ENCODE results near the gene GABPA. TPM values are rescaled to one million over a fixed set of nuclear protein-coding genes. Genes with fewer than 3 reads are reported as not detected.

Gene GABPA
- polyA plus RNA-seq, 1 donor (not counting 4 experiments of a cell fraction or from before 2014, with no cell fraction given) = 16.3 TPM

GRCh38 chr21:25767921-25768320 is 33.1 kb downstream of the GABPA start:
- no peak for TF ChIP-seq EZH2 (IDR thresholded peaks at IDR 0.05; ENCODE audit: low read length)
- TF ChIP-seq, protein P1, sequence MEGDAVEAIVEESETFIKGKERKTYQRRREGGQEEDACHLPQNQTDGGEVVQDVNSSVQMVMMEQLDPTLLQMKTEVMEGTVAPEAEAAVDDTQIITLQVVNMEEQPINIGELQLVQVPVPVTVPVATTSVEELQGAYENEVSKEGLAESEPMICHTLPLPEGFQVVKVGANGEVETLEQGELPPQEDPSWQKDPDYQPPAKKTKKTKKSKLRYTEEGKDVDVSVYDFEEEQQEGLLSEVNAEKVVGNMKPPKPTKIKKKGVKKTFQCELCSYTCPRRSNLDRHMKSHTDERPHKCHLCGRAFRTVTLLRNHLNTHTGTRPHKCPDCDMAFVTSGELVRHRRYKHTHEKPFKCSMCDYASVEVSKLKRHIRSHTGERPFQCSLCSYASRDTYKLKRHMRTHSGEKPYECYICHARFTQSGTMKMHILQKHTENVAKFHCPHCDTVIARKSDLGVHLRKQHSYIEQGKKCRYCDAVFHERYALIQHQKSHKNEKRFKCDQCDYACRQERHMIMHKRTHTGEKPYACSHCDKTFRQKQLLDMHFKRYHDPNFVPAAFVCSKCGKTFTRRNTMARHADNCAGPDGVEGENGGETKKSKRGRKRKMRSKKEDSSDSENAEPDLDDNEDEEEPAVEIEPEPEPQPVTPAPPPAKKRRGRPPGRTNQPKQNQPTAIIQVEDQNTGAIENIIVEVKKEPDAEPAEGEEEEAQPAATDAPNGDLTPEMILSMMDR (optimal IDR thresholded peaks at IDR 0.05 in 1 of 3, IDR thresholded peaks at IDR 0.05 in 1 of 3, conservative IDR thresholded peaks at IDR 0.05 in 1 of 3; ENCODE audit: extremely low read depth in 1 of 3, insufficient read depth in 2 of 3, low read length in 3 of 3) = no peak
- H3K4me2 ChIP-seq (ENCODE audit: control insufficient read depth, extremely low read depth, insufficient read depth, low read depth, low read length) = no peak overlapping the region
- H3K4me1 ChIP-seq (ENCODE audit: control insufficient read depth, extremely low read depth, insufficient read depth, low read length) = no peaks in the 10 kb centered on the region
- no peaks in the 10 kb centered on the region for H3K27me3 ChIP-seq (ENCODE audit: control insufficient read depth, extremely low read depth, insufficient read depth, low read length)
- H4K20me1 ChIP-seq (ENCODE audit: control insufficient read depth, extremely low read depth, insufficient read depth, low read length) = no peaks in the 10 kb centered on the region
- no peaks in the 10 kb centered on the region for H3K79me2 ChIP-seq (ENCODE audit: control insufficient read depth, insufficient read depth, low read length)
- no peaks in the 10 kb centered on the region for H3K36me3 ChIP-seq (ENCODE audit: control insufficient read depth in 2 of 2, extremely low read depth in 1 of 2, insufficient read depth in 2 of 2, low read length in 2 of 2)
- H3K9me1 ChIP-seq (ENCODE audit: control insufficient read depth, extremely low read depth, insufficient read depth, low read length) = no peaks in the 10 kb centered on the region
- FAIRE-seq (no peak), DNase-seq (ENCODE audit: low read depth, low spot score) (no peak)
- no peak overlapping the region for H3K9ac ChIP-seq (ENCODE audit: control insufficient read depth, extremely low read depth, insufficient read depth, low read length)
- H3K27ac ChIP-seq (ENCODE audit: control insufficient read depth, insufficient read depth, low read length) = no peak overlapping the region
- H3K9me3 ChIP-seq (ENCODE audit: control insufficient read depth, low read depth, low read length) = no peaks in the 10 kb centered on the region
- dilution Hi-C loops (cut with MboI; ENCODE audit: extremely low pct_ligation_motif_present, low sequenced_read_pairs) = no loop called here
- H3K4me3 ChIP-seq (ENCODE audit: control insufficient read depth in 2 of 3, extremely low read depth in 1 of 3, insufficient read depth in 2 of 3, low read depth in 1 of 3, low read length in 3 of 3) = no peak overlapping the region
- no peak overlapping the region for H2AFZ ChIP-seq (ENCODE audit: control insufficient read depth, low read length)

GRCh38 chr21:25772686-25773085 is 37.9 kb downstream of the GABPA start:
- TF ChIP-seq, protein P1 (optimal IDR thresholded peaks at IDR 0.05 in 1 of 3, IDR thresholded peaks at IDR 0.05 in 1 of 3, conservative IDR thresholded peaks at IDR 0.05 in 1 of 3; ENCODE audit: extremely low read depth in 1 of 3, insufficient read depth in 2 of 3, low read length in 3 of 3) = no peak
- TF ChIP-seq EZH2 (IDR thresholded peaks at IDR 0.05; ENCODE audit: low read length) = no peak
- dilution Hi-C loops (cut with MboI; ENCODE audit: extremely low pct_ligation_motif_present, low sequenced_read_pairs) = no loop called here
- Histone ChIP-seq H4K20me1 (ENCODE audit: control insufficient read depth, extremely low read depth, insufficient read depth, low read length) (no peaks in the 10 kb centered on the region), H3K9ac (ENCODE audit: control insufficient read depth, extremely low read depth, insufficient read depth, low read length) (no peak overlapping the region), H3K36me3 (ENCODE audit: control insufficient read depth in 2 of 2, extremely low read depth in 1 of 2, insufficient read depth in 2 of 2, low read length in 2 of 2) (no peaks in the 10 kb centered on the region), H2AFZ (ENCODE audit: control insufficient read depth, low read length) (no peak overlapping the region), H3K27me3 (ENCODE audit: control insufficient read depth, extremely low read depth, insufficient read depth, low read length) (no peaks in the 10 kb centered on the region), H3K4me2 (ENCODE audit: control insufficient read depth, extremely low read depth, insufficient read depth, low read depth, low read length) (no peak overlapping the region), H3K27ac (ENCODE audit: control insufficient read depth, insufficient read depth, low read length) (no peak overlapping the region), H3K4me1 (ENCODE audit: control insufficient read depth, extremely low read depth, insufficient read depth, low read length) (no peaks in the 10 kb centered on the region), H3K9me1 (ENCODE audit: control insufficient read depth, extremely low read depth, insufficient read depth, low read length) (no peaks in the 10 kb centered on the region), H3K9me3 (ENCODE audit: control insufficient read depth, low read depth, low read length) (no peaks in the 10 kb centered on the region), H3K4me3 (ENCODE audit: control insufficient read depth in 2 of 3, extremely low read depth in 1 of 3, insufficient read depth in 2 of 3, low read depth in 1 of 3, low read length in 3 of 3) (no peak overlapping the region), H3K79me2 (ENCODE audit: control insufficient read depth, insufficient read depth, low read length) (no peaks in the 10 kb centered on the region)
- DNase-seq (ENCODE audit: low read depth, low spot score) (no peak), FAIRE-seq (no peak)
